Activated CD4-positive, alpha-beta T cell treated with anti-CD3 and anti-CD28 coated beads, Interleukin-2, amount 10 ng/mL, durations not matched to agents 7 days and 5 days (primary cell): Measurements from ENCODE around the gene USP14. TPM values are rescaled to one million over a fixed set of nuclear protein-coding genes. Genes with fewer than 3 reads are reported as not detected.
"Not testable (repeated sequence)": the region's sequence is repeated elsewhere in the genome, so short reads cannot be mapped to it uniquely, and the experiment has no call there.

Experiments
- CTCF ChIA-PET: fragments of 350-600 bp; sonication (Branson Sonifier 250); formaldehyde crosslinking; loops from one replicate; lab custom pipeline; 2021; ENCODE audit warnings: antibody characterized with exemption; lab: Charles Lee
- POLR2A ChIA-PET: fragments of 350-600 bp; sonication (Branson Sonifier 250); formaldehyde crosslinking; loops from one replicate; lab custom pipeline; 2021; ENCODE audit warnings: antibody characterized with exemption; lab: Charles Lee
- DNase-seq: peaks from one replicate; pipeline ENCODE4 v3.0.0-alpha.2; 2020
- H3K27ac Mint-ChIP-seq: one replicate; pipeline ENCODE4 v1.8.0; 2021; ENCODE audit warnings: mild to moderate bottlenecking, moderate library complexity, mixed read lengths
- H3K27me3 Mint-ChIP-seq: one replicate; pipeline ENCODE4 v1.8.0; 2021; ENCODE audit warnings: mixed read lengths
- H3K36me3 Mint-ChIP-seq: one replicate; pipeline ENCODE4 v1.8.0; 2021; ENCODE audit warnings: low read depth, mixed read lengths
- H3K4me1 Mint-ChIP-seq: one replicate; pipeline ENCODE4 v1.8.0; 2021; ENCODE audit warnings: mixed read lengths
- H3K4me3 Mint-ChIP-seq: one replicate; pipeline ENCODE4 v1.8.0; 2021; ENCODE audit warnings: mild to moderate bottlenecking, moderate library complexity, mixed read lengths
- H3K9me3 Mint-ChIP-seq: one replicate; pipeline ENCODE4 v1.8.0; 2021; ENCODE audit warnings: mixed read lengths
- total RNA-seq, 2 experiments: library from RNA; stranded (reverse); gene quantifications; one replicate each; pipeline ENCODE4 v1.2.3, GENCODE V29; 2021

Gene USP14
- total RNA-seq, 2 experiments from 2014 or later: 67.4 to 82.5 TPM

GRCh38 chr18:140670-141266 lies 17.6 kb upstream of the USP14 start:
- DNase-seq: no peak

DNA sequence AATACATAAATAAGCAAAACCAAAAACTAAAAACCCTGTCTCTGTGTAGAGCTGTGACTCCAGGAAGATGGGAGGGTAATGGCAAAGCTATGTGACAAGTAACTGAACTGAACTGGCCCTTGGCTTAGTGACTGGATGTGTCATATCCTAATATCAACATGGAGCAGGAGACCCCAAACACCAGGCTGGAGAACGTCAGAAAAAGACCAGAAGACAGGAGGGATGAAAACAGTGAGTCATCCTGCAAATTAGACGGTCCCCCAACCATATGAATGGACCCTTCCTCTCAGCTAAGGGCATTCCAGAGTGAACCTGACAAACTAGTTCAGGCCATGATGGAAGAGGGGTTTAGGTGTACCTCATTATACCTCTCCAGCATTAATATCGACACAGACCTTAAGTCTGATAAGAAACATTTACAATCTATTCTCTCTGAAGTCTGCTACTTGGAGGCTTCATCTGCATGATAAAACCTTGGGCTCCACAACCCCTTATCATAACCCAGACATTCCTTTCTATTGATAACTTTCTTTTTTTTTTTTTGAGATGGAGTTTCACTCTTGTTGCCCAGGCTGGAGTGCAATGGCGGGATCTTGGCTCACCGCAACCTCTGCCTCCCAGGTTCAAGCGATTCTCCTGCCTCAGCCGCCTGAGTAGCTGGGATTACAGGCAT lies 15.6 kb upstream of the USP14 start:
- H3K4me3 Mint-ChIP-seq, H3K9me3 Mint-ChIP-seq, DNase-seq, H3K27me3 Mint-ChIP-seq, POLR2A ChIA-PET, H3K27ac Mint-ChIP-seq, H3K36me3 Mint-ChIP-seq, CTCF ChIA-PET, H3K4me1 Mint-ChIP-seq: not testable (repeated sequence)

More at GRCh38 chr18:140670-141266, 17.6 kb upstream of the USP14 start:
- H3K4me1 Mint-ChIP-seq: peaks cover 3% of the 10 kb centered on the region
- POLR2A ChIA-PET: no interaction called here
- no peak overlapping the region for H3K27ac Mint-ChIP-seq
- H3K9me3 Mint-ChIP-seq: no peaks in the 10 kb centered on the region
- no peak overlapping the region for H3K4me3 Mint-ChIP-seq
- H3K36me3 Mint-ChIP-seq: no peaks in the 10 kb centered on the region
- H3K27me3 Mint-ChIP-seq: no peaks in the 10 kb centered on the region
- CTCF ChIA-PET: interaction anchor here (0.6 to 0.7 kb wide), 2 partner anchors 12 to 100 kb away, joined by 3 to 6 read pairs; no protein-coding TSS in a partner anchor

GRCh38 chr18:148841-149240 lies 9.5 kb upstream of the USP14 start:
- POLR2A ChIA-PET: no interaction called here
- no peak overlapping the region for H3K4me3 Mint-ChIP-seq

GRCh38 chr18:154151-154550 lies 4.2 kb upstream of the USP14 start:
- CTCF ChIA-PET: no interaction called here
- Mint-ChIP-seq H3K4me3 (no peak overlapping the region), H3K27me3 (peaks cover 11% of the 10 kb centered on the region), H3K27ac (no peak overlapping the region), H3K4me1 (peaks cover 7% of the 10 kb centered on the region), H3K36me3 (no peaks in the 10 kb centered on the region), H3K9me3 (no peaks in the 10 kb centered on the region)
- no peak for DNase-seq
- POLR2A ChIA-PET: no interaction called here

More at GRCh38 chr18:148841-149240, 9.5 kb upstream of the USP14 start:
- CTCF ChIA-PET: interaction anchor here (0.6 kb wide), 1 partner anchor 11 kb away, joined by 4 read pairs; no protein-coding TSS in a partner anchor
- Mint-ChIP-seq H3K4me1 (no peaks in the 10 kb centered on the region), H3K9me3 (no peaks in the 10 kb centered on the region), H3K27me3 (peaks cover 11% of the 10 kb centered on the region), H3K36me3 (no peaks in the 10 kb centered on the region), H3K27ac (no peak overlapping the region)
- no peak for DNase-seq

DNA sequence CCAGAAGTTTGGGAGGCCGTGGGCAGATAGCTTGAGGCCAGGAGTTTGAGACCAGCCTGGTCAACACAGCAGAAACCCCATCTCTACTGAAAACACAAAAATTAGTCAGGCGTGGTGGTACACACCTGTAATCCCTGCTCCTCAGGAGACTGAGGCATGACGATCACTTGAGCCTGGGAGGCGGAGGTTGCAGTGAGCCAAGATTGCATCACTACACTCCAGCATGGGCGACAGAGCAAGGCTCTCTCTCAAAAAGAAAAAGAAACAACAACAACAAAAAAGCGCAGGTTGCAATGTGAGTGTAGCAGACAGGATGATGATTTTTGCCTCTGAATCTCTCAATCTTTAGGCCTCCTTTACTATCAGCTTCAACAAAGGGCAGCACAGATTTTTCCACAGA lies 2.7 kb upstream of the USP14 start:
- CTCF ChIA-PET: interaction anchor here (0.7 to 0.8 kb wide), 2 partner anchors 31 to 61 kb away, joined by 3 to 4 read pairs; no protein-coding TSS in a partner anchor
- no peak overlapping the region for H3K4me3 Mint-ChIP-seq
- H3K27ac Mint-ChIP-seq: no peak overlapping the region
- no peaks in the 10 kb centered on the region for H3K9me3 Mint-ChIP-seq
- POLR2A ChIA-PET: no interaction called here
- H3K36me3 Mint-ChIP-seq: no peaks in the 10 kb centered on the region
- H3K4me1 Mint-ChIP-seq: peaks cover 19% of the 10 kb centered on the region
- H3K27me3 Mint-ChIP-seq: peaks cover 7% of the 10 kb centered on the region
- DNase-seq: no peak

DNA sequence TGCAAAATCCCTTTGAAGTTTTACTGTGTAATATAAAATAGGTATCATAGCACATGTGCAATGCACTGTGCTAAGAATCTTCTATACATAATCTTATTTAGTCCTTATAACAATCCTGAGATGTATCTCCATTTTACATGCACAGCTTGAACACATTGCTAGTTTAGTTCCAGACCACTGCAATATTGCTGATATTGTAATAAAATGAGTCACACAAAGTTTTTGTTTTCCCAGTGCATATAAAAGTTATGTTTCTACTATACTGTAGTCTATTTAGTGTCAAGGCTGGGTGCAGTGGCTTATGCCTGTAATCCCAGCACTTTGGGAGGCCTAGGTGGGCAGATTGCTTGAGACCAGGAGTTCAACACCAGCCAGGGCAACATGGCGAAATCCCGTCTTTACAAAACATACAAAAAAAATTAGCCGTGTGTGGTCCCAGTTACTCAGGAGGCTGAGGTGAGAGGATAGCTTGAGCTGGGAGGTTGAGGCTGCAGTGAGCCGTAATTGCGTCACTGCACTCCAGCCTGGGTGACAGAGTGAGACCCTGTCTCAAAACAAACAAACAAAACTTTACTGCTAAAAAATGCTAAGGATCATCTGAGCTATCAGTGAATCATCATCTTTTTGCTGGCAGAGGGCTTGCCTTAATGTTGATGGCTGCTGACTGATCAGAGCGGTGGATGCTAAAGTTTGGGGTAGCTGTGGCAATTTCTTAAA lies 1.7 kb upstream of the USP14 start:
- Mint-ChIP-seq H3K9me3 (no peaks in the 10 kb centered on the region), H3K36me3 (peaks cover 5% of the 10 kb centered on the region), H3K27ac (no peak overlapping the region), H3K27me3 (peaks cover 5% of the 10 kb centered on the region), H3K4me3 (no peak overlapping the region), H3K4me1 (peaks cover 25% of the 10 kb centered on the region)
- no peak for DNase-seq
- POLR2A ChIA-PET: no interaction called here
- CTCF ChIA-PET: interaction anchor here (0.6 to 1.8 kb wide), 6 partner anchors 10 to 403 kb away, joined by 3 to 5 read pairs (median 4); no protein-coding TSS in a partner anchor

GRCh38 chr18:159037-159652 lies 788 bp downstream of the USP14 start:
- Mint-ChIP-seq H3K9me3 (no peaks in the 10 kb centered on the region), H3K4me3 (peak overlapping the region; percentile 90), H3K27me3 (no peaks in the 10 kb centered on the region), H3K27ac (peak overlapping the region; percentile 98), H3K36me3 (peaks cover 13% of the 10 kb centered on the region), H3K4me1 (peaks cover 34% of the 10 kb centered on the region)
- no peak for DNase-seq
- POLR2A ChIA-PET: no interaction called here
- CTCF ChIA-PET: interaction anchor here (0.6 to 1.0 kb wide), 3 partner anchors 10 to 550 kb away, joined by 3 to 4 read pairs (median 3); no protein-coding TSS in a partner anchor

DNA sequence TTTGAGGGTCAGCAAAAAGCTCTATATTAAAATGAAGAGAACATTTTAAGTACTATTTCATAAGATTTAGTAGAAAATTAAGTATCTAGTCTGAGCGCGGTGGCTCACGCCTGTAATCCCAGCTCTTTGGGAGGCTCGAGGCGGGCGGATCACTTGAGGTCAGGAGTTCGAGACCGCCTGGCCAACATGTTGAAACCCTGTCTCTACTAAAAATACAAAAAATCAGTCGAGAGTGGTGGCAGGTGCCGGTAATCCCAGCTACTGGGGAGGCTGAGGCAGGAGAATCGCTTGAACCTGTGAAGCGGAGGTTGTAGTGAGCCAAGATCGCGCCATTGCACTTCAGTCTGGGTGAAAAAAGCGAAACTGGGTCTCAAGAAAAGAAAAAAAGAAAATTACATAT lies 1.6 kb downstream of the USP14 start:
- no peak for DNase-seq
- Mint-ChIP-seq H3K27me3 (no peaks in the 10 kb centered on the region), H3K4me3 (peak overlapping the region; percentile 90), H3K27ac (peak overlapping the region; percentile 98), H3K4me1 (peaks cover 34% of the 10 kb centered on the region), H3K36me3 (peaks cover 19% of the 10 kb centered on the region), H3K9me3 (no peaks in the 10 kb centered on the region)
- ChIA-PET POLR2A (no interaction called here), CTCF (interaction anchor here (0.6 to 1.0 kb wide), 3 partner anchors 11 to 550 kb away, joined by 3 to 4 read pairs (median 3); no protein-coding TSS in a partner anchor)

DNA sequence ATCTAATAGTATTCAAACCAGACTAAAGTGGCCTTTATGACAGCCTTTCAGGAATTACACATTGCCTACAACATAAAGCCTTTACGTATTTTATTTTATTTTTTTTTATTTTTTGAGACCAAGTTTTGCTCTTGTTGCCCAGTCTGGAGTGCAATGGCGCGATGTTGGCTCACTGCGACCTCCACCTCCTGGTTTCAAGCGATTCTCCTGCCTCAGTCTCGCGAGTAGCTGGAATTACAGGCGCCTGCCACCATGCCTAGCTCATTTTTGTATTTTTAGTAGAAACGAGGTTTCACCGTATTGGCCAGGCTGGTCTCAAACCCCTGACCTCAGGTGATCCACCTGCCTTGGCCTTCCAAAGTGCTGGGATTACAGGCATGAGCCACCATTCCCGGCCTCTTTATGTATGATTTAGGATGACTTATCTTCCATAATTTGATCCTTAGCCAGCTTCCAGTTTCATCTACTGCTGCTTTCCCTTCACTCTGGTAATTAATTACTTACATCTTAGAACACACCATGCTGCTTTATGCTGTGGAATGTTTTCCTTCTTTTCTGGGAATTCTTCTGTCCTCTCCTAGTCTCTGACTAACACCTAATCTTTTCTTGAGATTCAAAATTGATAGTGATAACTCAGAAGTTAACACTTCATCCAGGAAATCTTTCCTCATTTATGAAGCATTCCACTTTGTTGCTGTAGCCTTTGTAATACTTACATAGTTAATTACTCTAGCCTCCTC lies 2.6 kb downstream of the USP14 start:
- no peaks in the 10 kb centered on the region for H3K27me3 Mint-ChIP-seq
- H3K9me3 Mint-ChIP-seq: no peaks in the 10 kb centered on the region
- CTCF ChIA-PET: no interaction called here
- DNase-seq: no peak
- peak overlapping the region; percentile 63 for H3K27ac Mint-ChIP-seq
- peaks cover 35% of the 10 kb centered on the region for H3K4me1 Mint-ChIP-seq
- H3K4me3 Mint-ChIP-seq: peak overlapping the region; percentile 90
- POLR2A ChIA-PET: no interaction called here
- peaks cover 24% of the 10 kb centered on the region for H3K36me3 Mint-ChIP-seq

- no peak for DNase-seq
- peaks cover 2% of the 10 kb centered on the region for H3K4me1 Mint-ChIP-seq
- H3K27me3 Mint-ChIP-seq: no peaks in the 10 kb centered on the region
- H3K27ac Mint-ChIP-seq: no peak overlapping the region
- CTCF ChIA-PET: interaction anchor here (0.6 to 1.8 kb wide), 3 partner anchors 40 to 57 kb away, joined by 3 to 4 read pairs (median 3); no protein-coding TSS in a partner anchor
- H3K36me3 Mint-ChIP-seq: peaks cover 30% of the 10 kb centered on the region
- no peak overlapping the region for H3K4me3 Mint-ChIP-seq
- POLR2A ChIA-PET: no interaction called here
- H3K9me3 Mint-ChIP-seq: no peaks in the 10 kb centered on the region
Observed at GRCh38 chr18:172361-172760, 14.0 kb downstream of the USP14 start.

- no peaks in the 10 kb centered on the region for H3K27me3 Mint-ChIP-seq
- H3K4me3 Mint-ChIP-seq: no peak overlapping the region
- H3K4me1 Mint-ChIP-seq: peaks cover 24% of the 10 kb centered on the region
- POLR2A ChIA-PET: no interaction called here
- CTCF ChIA-PET: interaction anchor here (0.6 to 0.7 kb wide), 2 partner anchors 391 to 744 kb away, joined by 3 read pairs; no protein-coding TSS in a partner anchor
- H3K36me3 Mint-ChIP-seq: peaks cover 33% of the 10 kb centered on the region
- DNase-seq: no peak
- no peaks in the 10 kb centered on the region for H3K9me3 Mint-ChIP-seq
- no peak overlapping the region for H3K27ac Mint-ChIP-seq
Observed at GRCh38 chr18:179499-179898, 21.1 kb downstream of the USP14 start.

DNA sequence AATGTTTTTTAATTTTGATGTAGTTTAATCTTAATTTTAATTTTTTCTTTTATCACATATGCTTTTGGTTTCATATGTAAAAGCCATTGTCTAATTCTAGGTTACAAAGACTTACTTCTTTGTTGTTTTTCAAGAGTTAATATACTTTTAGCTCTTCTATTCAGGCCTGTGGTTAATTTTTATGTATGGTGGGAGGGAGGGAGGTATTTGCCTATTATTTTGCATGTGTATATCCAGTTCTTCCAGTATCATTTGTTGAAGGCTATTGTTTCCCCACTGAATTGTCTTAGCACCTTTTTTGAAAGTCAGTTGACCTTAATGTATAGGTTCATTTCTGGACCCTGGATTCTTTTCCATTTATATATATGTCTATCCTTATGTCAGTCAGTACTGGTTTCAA lies 23.4 kb downstream of the USP14 start:
- no peak for DNase-seq
- Mint-ChIP-seq H3K27me3 (no peaks in the 10 kb centered on the region), H3K4me3 (no peak overlapping the region), H3K36me3 (peaks cover 33% of the 10 kb centered on the region), H3K9me3 (no peaks in the 10 kb centered on the region), H3K27ac (peak overlapping the region; percentile 31), H3K4me1 (peaks cover 24% of the 10 kb centered on the region)
- CTCF ChIA-PET: interaction anchor here (0.6 to 1.1 kb wide), 2 partner anchors 16 to 34 kb away, joined by 3 to 4 read pairs; no protein-coding TSS in a partner anchor
- POLR2A ChIA-PET: no interaction called here
